Urothelium cell line (cell line): ENCODE results near the gene SLC39A11.

Experiments used
- DNase-seq: peaks from one replicate; pipeline ENCODE4 v3.0.0; 2011; ENCODE audit warnings: low spot score, mixed read lengths
- FAIRE-seq: peaks from 2 replicates; lab custom pipeline; 2011; peaks lifted over from hg19 to GRCh38; lab: Jason Lieb, UNC

Gene SLC39A11

DNA sequence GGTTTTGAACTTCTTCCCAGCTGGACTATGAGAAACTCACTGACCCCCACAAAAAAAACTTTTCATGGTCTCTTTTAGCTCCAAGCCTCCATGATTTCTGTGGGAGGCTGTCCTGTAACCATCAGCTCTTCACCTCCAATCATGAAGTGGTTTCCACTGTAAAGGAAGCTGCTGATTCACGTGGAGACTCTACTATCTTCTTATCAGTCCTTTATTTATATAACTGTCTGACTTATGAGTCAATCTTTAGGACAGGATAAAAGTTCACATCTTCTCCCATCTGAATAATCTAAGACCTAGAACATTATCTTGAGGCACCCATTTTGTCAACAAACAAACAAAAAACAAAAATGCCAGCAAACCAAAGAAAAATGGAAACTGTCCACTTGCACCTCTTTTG, 409.9 kb downstream of the SLC39A11 start:
- FAIRE-seq (no peak), DNase-seq (no peak)

DNA sequence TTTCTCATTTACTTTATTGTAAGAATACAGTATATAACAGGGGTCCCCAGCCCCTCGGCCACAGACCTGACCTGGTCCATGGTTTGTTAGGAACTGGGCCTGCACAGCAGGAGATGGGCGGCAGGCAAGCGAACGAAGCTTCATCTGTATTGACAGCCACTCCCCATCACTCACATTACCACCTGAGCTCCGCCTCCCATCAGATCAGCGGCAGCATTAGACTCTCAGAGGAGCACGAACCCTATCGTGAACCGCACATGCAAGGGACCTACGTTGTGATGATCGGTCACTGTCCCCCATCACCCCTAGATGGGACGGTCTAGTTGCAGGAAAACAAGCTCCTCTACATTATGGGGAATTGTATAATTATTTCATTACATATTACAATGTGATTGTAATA, 410.6 kb downstream of the SLC39A11 start:
- FAIRE-seq (peak; percentile 53), DNase-seq (no peak)

DNA sequence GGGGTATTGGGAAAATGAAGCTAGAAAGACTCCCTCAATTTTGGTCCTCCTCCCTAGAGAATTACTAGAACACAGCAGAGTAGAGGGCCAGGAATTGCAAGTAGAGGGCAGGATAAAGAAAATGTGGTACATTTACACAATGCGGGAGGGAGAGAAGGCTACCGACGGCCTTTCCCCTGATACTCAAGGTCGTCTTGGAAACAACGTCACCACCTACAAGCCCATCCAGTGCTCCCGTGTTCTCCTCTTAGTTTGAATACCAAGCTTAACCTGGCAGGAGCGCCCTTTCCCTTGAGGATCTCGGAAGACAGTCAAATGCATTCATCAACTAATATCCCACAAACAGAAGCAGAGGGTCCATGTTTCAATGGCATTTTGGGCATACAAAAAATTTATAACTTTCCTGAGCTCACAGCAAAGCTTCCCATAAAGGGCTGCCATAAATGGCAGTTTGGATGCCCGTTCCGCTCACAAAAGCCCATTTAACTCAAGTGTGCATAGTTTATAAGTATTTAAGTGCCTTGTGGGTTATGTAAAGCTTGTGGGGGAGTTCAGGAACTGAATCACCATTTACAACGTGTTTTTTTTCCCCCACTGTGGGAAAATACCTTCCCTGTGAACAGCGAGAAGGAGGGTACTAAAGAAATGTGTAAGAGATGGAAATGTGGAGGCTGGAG, 414.6 kb downstream of the SLC39A11 start:
- FAIRE-seq (no peak), DNase-seq (no peak)

DNA sequence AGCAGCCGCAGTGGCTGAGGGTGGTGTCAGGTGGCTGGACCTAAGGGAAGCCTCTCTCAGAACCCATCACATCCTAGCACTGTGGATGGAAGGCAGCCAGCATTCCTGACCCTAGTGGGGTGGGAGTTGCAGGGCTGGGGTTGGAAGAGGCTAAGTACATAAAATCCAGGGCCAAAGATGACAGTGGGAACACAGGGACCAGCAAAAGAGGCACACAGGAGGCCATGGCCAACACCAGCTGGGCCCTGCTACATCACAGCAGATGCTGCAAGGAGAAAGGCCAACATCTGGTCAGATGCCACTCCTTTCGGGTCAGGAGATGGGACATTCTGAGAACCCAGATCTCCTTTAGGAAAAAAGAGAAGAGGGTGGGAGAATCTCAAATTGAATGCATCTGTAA, 415.4 kb downstream of the SLC39A11 start:
- FAIRE-seq: peak; percentile 59
- no peak for DNase-seq

DNA sequence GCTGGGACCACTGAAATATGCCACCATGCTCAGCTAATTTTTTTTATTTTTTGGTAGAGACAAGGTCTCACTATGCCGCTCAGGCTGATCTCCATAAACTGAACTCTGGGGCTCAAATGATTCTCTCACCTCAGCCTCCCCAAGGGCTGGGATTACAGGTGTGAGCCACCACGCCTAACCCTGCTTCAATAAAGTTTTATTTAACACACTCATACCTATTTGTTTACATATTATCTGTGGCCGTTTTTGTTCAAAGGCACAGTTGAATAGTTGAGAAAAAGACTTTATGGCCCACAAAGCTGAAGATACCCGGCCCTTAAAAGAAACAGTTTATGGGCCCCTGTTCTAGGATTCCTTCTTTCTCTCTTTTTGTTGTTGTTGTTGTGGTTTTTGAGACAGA, 419.8 kb downstream of the SLC39A11 start:
- DNase-seq: no peak
- no peak for FAIRE-seq

DNA sequence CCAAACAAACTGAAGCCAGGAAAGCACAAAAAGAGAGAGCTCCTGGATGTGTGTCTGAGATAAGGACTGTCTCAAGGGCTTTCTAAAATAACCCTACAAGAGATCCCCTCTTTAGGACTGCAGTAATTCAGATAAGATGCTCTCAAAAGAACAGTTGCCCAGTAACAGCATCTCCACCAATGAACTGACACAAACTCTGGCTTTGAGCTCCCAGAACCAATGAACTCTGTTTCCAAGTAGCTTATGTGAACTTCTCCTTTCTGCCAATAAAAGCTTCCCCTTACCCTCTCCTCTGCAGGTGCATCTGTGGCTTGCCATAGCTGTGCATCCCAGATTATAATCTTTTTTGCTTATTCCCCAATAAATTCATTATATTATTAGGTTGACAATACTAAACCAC, 421.5 kb downstream of the SLC39A11 start:
- DNase-seq (no peak), FAIRE-seq (no peak)

DNA sequence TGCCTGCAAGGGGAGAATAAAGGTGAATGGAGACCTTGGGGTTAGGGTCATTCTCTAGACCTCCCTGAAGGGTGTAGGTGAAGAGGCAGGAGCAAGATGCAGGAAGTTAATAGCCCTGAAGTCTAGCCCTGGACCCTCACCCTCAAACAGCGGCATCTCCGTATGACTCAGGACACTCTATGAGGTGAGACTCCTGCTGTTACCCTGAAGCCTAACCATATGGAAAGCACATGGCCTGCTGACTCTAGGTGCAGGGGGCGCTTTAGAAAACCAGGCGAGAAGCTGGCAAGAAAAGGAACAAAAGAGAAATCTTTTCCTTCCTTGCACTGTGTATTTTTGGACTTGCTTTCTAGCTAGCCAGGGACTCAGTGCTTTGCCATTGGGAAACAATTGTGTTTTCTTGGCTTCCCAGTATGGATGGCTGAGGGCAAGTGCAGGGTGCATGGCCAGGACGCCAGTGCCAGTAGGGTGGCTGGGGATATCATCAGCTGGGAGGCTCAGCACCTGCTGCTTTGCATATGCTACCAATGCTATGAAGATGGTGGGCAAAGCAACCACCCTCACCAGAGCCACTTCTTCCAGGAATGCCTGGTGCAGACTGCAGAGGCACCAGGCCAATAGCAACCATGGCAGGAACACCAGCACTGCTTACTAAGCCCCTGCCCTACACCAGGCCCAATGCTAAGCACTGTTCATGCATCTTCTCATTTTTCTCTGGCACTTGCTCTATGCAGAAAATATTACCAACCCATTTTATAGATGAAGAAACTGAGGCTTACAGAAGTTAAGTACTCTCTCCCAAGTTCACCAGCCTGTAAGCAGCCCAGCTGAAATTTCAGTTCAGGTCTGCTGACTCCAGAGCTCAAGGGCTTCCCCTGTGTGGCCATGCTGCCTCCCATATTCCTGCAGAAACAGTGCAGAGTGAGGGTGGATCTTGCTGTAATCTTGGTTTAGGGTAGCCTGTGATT, 425.1 kb downstream of the SLC39A11 start:
- DNase-seq: no peak
- peak; percentile 90 for FAIRE-seq

DNA sequence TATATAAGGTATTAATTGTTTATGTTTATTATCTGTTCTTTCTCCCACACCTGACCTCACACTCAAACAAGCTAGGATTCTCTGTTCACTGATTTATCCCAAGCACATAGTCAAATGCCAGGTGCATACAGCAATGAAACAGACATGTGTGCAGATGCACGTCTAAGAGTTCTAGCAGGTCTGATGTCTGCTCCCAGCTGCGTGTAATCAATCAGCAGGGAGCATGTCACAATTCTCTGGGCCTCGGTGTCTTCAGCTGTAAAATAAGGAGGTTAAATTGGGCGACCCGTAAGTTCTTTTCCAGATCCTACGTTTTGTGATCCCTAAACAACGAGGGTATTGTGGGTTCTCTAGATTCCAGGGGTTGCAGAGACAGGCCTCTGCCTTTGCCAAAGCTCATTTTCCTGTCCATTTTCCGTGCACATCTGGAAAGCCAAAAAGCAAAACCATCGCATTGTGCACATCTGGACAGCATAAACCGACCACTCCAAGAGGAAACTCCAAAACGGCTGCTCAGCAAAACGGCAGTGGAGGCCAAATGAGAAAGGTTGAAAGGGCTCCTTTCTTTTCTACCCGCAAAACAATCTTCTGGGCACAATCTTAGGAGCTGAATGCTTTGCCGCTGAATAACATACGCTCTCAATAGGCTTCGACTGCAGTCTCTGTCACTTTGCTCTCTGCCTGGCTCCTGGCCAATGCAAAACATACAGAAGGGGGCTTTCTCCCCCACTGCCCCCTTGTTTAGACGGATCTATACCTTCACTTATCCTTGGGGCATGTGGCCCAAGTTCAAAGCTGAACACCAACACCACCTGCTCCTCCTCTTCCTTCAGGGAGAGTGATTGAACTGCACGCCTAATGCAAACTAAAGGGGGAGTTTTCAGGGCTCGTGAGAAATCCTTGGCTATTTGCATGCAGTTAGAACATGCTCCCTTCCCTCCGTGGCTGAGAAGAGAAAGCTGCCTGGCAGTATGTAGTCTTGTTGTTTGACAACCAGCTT, 426.3 kb downstream of the SLC39A11 start:
- DNase-seq (no peak), FAIRE-seq (peak; percentile 35)

DNA sequence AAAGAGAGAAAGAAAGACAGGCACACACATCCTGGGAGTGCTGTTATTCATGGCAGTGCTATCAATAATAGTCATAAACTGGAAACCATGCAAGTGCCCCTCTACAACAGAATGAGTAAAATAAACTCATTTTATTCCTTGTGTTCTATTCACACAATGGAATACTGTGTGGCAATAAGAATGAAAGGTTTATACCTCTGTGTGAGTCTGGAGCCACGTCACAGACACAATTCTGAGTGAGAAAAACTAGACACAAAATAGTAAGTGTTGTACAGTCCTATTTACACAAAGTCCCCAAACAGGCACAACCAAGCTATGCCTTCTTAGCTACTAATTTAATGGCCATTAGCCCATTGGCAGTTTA, 429.7 kb downstream of the SLC39A11 start:
- FAIRE-seq: peak; percentile 61
- DNase-seq: no peak

DNA sequence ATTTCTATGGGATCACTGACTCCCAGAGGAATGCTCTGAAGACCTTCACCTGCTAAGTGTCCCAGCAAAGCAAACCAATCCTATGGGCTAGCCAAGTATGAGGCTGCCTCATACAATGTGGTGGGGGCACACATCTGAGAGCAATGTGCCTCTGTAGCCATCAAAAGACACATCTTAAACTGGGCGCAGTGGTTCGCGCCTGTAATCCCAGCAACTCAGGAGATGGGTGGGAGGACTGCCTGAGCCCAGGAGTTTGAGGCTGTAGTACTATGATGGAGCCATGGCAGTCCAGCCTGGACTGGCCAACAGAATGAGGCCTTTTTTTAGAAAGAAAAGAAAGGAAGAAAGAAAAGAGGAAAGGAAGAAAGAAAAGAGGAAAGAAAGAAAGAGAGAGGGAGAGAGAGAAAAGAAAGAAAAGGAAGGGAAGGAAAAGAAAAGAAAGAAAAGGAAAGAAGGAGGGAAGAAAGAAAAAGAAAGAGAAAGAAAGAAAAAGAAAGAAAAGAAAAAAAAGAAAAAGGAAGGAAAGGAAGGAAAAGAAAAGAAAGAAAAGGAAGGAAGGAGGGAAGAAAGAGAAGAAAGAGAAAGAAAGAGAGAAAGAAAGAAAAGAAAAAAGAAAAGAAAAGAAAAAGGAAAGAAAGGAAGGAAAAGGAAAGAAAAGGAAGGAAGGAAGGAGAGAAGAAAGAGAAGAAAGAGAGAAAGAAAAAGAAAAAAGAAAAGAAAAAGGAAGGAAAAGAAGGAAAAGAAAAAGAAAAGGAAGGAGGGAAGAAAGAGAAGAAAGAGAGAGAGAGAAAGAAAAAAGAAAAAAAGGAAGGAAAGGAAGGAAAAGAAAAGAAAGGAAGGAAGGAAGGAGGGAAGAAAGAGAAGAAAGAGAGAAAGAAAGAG, 430.3 kb downstream of the SLC39A11 start:
- no peak for FAIRE-seq

DNA sequence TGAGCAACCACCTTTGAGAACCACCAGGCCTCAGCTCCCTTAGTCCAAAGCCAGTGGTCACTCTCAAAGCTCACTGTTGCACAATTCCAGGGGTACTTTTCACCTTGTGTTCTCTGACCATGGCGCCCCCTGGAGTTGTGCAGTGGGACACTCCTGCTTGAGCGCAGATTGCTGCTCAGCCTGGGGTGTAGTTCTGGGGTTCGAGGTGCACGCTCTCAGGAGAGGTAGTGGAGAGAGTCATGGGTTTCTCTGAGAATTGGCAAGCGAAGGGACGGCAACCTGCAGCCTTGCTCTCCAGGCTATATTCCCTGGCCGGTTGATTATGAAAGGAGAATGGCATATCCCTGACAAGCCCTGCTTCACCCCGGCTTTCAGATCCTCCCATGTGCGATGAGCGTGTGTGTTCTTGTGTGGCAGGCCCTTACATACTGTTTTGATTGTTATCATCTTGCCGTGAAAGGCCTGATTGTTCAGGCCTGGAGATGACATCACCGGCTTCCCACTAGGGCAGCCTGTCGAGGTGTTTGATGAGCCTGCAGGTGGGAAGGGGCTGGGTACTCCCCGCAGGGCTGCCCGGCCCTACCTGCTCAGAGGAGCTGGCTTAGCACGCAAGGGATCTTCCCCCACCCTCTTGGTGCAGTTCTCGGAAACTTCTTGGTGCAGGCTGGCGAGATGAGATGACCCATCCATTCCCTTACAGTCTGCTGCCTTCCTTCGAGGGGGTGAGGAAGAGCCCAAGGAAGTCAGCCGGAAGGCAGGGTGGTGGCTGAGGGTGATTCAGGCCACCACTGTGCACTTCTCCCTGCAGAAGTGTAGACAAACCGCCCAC, 431.2 kb downstream of the SLC39A11 start:
- DNase-seq (peak; percentile 89), FAIRE-seq (peak; percentile 99)

More for the DNA sequence above, 430.3 kb downstream of the SLC39A11 start:
- DNase-seq: no peak

DNA sequence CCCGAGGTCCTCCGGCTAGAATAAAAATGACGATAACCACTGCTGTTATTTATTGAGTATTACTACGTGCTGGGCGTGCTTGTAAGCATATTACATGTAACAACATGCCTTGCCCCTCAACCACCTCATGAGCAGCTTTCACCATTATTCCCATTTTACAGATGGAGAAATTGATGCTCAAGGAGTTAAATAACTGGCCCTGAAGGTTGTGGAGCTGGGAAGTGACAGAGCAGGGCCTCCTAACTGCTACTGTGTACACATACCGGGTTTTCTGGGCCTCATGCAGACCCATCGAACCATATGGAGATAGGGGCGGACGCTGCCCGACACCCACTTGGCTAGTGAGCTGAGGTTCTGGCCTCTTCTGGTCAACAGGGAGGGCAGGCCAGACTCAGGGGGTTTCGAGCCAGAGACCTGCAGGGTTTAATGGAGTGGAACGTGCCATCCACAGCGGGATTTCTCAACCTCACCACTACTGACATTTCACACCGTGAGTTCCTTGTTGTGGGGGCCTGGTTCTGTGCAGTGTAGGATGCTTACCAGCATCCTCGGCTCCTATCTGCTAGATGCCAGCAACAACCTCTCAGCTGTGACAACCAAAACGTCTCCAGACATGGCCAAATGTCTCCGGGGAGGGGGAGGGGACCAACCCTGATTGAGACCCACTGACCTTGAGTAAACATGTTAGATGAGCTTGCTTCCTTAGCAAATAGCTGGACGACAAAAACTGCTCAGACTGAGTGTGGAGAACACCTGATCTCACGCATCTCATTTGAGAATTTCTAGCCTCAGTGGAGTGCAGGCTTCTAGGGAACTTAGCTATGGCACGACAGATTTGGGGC, 432.0 kb downstream of the SLC39A11 start:
- DNase-seq (no peak), FAIRE-seq (no peak)

DNA sequence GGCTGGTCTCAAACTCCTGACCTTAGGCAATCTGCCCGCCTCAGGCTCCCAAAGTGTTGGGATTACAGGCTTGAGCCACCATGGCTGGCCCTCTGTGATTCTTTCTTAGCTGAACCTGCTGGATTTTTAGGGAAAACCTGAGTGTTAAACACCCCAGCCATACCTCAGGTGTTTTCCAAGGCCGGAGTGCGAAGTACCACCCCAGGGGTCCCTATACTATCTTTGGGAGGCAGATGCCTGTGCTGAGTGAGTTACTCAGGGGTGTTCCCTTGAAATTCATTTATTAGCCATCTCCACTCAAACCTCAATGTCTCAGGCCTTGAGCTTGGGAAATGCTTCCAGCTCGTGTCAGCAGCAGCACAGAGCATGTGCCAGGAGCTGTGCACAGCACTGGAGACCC, 432.7 kb downstream of the SLC39A11 start:
- DNase-seq: no peak
- FAIRE-seq: no peak

DNA sequence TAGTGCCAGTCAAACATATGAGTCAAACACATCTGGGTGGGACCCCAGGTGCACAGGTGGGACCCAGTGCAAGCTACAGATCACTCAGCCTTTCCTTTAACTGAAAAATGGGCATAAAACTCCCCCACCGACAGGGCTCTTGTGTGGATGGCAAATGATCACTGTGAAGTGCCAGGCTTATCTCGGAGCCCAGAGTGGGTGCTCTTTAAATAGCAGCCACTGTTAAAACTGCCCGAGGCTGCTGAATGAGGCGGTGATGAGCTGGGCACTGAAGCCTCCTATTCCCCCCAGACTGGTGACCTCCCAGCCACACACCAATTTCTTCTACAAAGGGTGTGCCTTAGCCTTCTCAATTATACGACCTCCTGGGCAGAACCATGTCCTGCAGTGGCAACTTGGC, 433.8 kb downstream of the SLC39A11 start:
- peak; percentile 44 for FAIRE-seq
- DNase-seq: no peak

DNA sequence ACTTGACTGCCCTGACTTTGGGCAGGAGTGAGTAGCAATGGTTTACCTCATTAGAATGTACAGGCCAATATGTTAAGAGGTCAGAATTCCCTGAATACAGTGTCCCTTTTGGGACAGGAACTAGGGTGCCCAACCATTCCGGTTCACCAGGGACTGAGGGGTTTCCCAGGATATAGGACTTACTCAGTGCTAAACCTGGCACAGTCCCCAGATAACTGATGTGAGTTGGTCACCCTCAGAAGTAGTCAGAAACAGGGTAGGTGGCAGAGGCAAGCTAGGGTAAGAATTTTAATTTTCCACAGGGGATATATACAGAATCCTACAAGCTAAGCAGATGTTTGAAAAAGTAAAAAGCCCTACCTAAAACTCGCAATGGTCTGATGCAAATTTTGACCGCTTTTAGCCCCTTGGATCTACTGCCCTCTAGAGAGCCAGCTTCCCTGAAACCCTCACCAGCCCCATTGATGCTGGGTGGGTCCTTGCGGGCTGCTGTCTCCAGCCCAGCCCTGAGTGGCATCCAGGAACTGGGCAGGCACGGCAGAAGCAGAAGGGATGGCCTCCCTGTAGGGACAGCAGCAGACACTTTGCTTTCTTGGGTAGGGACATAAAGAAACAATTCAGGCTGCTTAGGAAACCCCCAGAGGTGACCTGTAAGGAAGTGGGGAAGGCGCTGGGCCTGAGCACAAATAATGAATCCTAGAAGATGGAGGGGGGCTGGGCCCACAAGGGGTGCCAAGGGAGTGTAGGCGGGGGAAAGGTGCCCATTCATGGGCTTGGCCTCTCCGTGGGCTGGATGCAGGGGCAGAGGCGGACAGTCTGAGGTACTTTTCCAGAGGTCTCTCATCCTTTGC, 434.8 kb downstream of the SLC39A11 start:
- DNase-seq (no peak), FAIRE-seq (no peak)

DNA sequence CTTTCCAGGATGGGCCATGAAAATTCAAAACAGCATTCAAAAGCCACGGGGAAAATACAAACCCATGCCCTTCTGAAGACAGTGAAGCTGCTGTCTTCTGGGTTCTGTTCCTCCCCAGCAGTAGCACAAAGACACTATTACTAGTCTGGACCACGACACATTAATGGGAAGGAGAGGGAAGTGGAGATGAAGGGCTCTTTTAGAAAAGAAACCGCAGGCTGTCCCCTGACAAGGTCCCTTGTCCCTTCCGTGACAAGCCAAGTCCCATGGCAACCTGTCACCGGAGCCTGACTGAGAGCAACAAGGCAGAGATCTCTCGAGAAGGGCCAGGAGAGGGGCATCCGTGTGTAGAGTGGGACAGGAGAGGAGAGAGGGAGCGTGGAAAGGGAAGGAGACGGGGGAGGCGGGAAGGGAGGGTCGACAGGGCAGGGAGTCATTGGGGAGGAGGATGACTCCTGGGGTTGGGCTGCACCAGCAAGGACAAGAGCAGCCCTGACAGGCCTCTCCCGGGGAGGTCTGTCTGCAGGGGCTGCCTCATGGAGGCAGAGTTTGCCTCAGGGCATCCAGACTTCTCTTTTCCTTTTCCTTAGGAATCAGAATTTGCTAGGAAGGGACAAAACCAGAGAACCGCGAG, 436.2 kb downstream of the SLC39A11 start:
- DNase-seq (no peak), FAIRE-seq (peak; percentile 9)

DNA sequence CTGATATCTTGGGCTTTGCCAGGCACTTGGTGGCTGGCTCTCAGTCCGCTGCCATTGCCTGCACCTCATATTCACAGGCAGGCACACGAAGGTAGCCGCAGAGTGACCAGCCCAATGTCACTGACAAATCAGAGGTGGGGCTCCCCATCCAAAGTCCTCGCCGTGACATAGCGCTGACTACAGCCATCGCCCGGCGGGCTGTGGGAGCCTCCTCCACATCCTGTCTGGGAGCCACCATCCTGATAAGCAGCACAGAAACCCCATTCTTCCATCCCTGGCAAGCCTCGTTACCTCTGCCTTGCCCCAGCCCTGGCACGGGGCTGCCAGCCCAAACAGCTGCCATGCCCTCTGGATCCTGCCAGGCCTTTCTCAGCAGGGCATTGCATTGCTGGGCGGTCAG, 437.8 kb downstream of the SLC39A11 start:
- FAIRE-seq: no peak

More for the DNA sequence above, 437.8 kb downstream of the SLC39A11 start:
- DNase-seq: no peak
